H1 (cell line): ENCODE measurements around the gene TRPM6. TPM values are rescaled to one million over a fixed set of nuclear protein-coding genes. Genes with fewer than 3 reads are reported as not detected.

Experiments
- CTCF ChIA-PET: fragments of 300-600 bp; sonication (Branson Sonifier 250); formaldehyde crosslinking; loops from one replicate; lab custom pipeline; 2021; ENCODE audit not compliant: partially characterized antibody; lab: Charles Lee
- POLR2A ChIA-PET: fragments of 300-600 bp; sonication (Branson Sonifier 250); formaldehyde crosslinking; loops from one replicate; lab custom pipeline; 2021; ENCODE audit warnings: inconsistent platforms; ENCODE audit not compliant: partially characterized antibody; lab: Charles Lee
- DNase-seq, 2 experiments: peaks; one replicate each; pipeline versions ENCODE4 v3.0.0 to v3.0.0-alpha.2; 2010 to 2022; ENCODE audit warnings: low spot score in 2 of 2, low read depth in 1 of 2, mixed read lengths in 1 of 2
- FAIRE-seq: peaks from 2 replicates; lab custom pipeline; 2011; peaks lifted over from hg19 to GRCh38; lab: Jason Lieb, UNC
- H2AFZ ChIP-seq: 2 replicates; pipeline ENCODE4 v1.8.1; 2012; ENCODE audit warnings: low read length, inconsistent platforms
- H2AK5ac ChIP-seq: 2 replicates; pipeline ENCODE4 v1.6.1; 2013; ENCODE audit warnings: low read depth, low read length
- H2BK120ac ChIP-seq: replicated peaks from 2 replicates; pipeline ENCODE3; 2013; ENCODE audit warnings: low read depth, low read length, inconsistent platforms
- H2BK12ac ChIP-seq: 2 replicates; pipeline ENCODE4 v1.6.1; 2013; ENCODE audit warnings: low read depth, low read length
- H2BK15ac ChIP-seq: 2 replicates; pipeline ENCODE4 v1.6.1; 2013; ENCODE audit warnings: low read length
- H2BK20ac ChIP-seq: 2 replicates; pipeline ENCODE4 v1.6.1; 2013; ENCODE audit warnings: low read length
- H2BK5ac ChIP-seq: 2 replicates; pipeline ENCODE4 v1.6.1; 2013; ENCODE audit warnings: low read depth, low read length
- H3K14ac ChIP-seq: 2 replicates; pipeline ENCODE4 v1.6.1; 2013; ENCODE audit warnings: inconsistent platforms; ENCODE audit not compliant: insufficient read length
- H3K18ac ChIP-seq: 2 replicates; pipeline ENCODE4 v1.6.1; 2013; ENCODE audit warnings: low read length; ENCODE audit errors: extremely low read depth
- H3K23ac ChIP-seq: 2 replicates; pipeline ENCODE4 v1.6.1; 2013; ENCODE audit warnings: inconsistent platforms; ENCODE audit not compliant: insufficient read length
- H3K23me2 ChIP-seq: 2 replicates; pipeline ENCODE4 v1.6.1; 2013; ENCODE audit warnings: low read depth, low read length
- H3K27ac ChIP-seq: 2 replicates; pipeline ENCODE4 v1.6.1; 2011; ENCODE audit warnings: low read depth, low read length, inconsistent platforms
- H3K27me3 ChIP-seq, 4 experiments: replicated peaks in 1 of 4; 1 replicate in 1 of 4; 2 replicates in 3 of 4; pipeline versions ENCODE4 v1.6.1 to v1.8.1; 2011 to 2013; ENCODE audit warnings: low read length in 3 of 4, mild to moderate bottlenecking in 3 of 4, inconsistent platforms in 2 of 4, mixed read lengths in 2 of 4, moderate library complexity in 1 of 4; ENCODE audit not compliant: control insufficient read depth in 3 of 4, insufficient read depth in 3 of 4; ENCODE audit errors: extremely low read depth in 1 of 4
- H3K36me3 ChIP-seq, 4 experiments: 2 replicates each; pipeline versions ENCODE4 v1.6.1 to v1.8.1; 2011 to 2013; ENCODE audit warnings: mild to moderate bottlenecking in 4 of 4, low read length in 3 of 4, moderate library complexity in 2 of 4, control low read depth in 1 of 4, inconsistent platforms in 1 of 4; ENCODE audit not compliant: insufficient read depth in 4 of 4, control insufficient read depth in 2 of 4
- H3K4ac ChIP-seq: replicated peaks from 2 replicates; pipeline ENCODE3; 2013; ENCODE audit warnings: low read length, low read depth, mixed read lengths, inconsistent platforms; ENCODE audit not compliant: insufficient read length
- H3K4me1 ChIP-seq, 4 experiments: replicated peaks in 1 of 4; 1 replicate in 1 of 4; 2 replicates in 3 of 4; pipeline versions ENCODE4 v1.6.1 to v1.8.1; 2011 to 2013; ENCODE audit warnings: low read length in 3 of 4, inconsistent platforms in 2 of 4, mixed read lengths in 1 of 4; ENCODE audit not compliant: insufficient read depth in 4 of 4, control insufficient read depth in 3 of 4
- H3K4me2 ChIP-seq, 2 experiments: 2 replicates each; pipeline versions ENCODE4 v1.6.1 to v1.8.1; 2011 to 2013; ENCODE audit warnings: low read depth in 2 of 2, low read length in 2 of 2, control low read depth in 1 of 2, inconsistent platforms in 1 of 2, mild to moderate bottlenecking in 1 of 2; ENCODE audit not compliant: insufficient read depth in 1 of 2
- H3K4me3 ChIP-seq, 4 experiments: fragments of 200-600, 300-600 bp in 1 of 4; sonication (generic), shearing (Covaris generic), sonication (Bioruptor Twin) in 1 of 4; 2 replicates each; pipeline versions ENCODE4 v1.5.1 to v1.8.1; 2011 to 2016; ENCODE audit warnings: low read length in 4 of 4, low read depth in 3 of 4, control low read depth in 2 of 4, inconsistent platforms in 2 of 4, mild to moderate bottlenecking in 2 of 4, mixed read lengths in 1 of 4, moderate library complexity in 1 of 4; ENCODE audit not compliant: insufficient read depth in 2 of 4; ENCODE audit errors: extremely low read depth in 1 of 4
- H3K56ac ChIP-seq: replicated peaks from 2 replicates; pipeline ENCODE3; 2013; ENCODE audit warnings: low read depth, mild to moderate bottlenecking, mixed read lengths, low read length, inconsistent platforms; ENCODE audit not compliant: insufficient read length
- H3K79me1 ChIP-seq: 2 replicates; pipeline ENCODE4 v1.6.1; 2013; ENCODE audit warnings: low read depth, low read length, control low read depth
- H3K79me2 ChIP-seq, 2 experiments: 2 replicates each; pipeline versions ENCODE4 v1.6.1 to v1.8.1; 2012 to 2013; ENCODE audit warnings: low read length in 2 of 2, mild to moderate bottlenecking in 2 of 2, inconsistent platforms in 1 of 2; ENCODE audit not compliant: insufficient read depth in 2 of 2, control insufficient read depth in 1 of 2
- H3K9ac ChIP-seq, 4 experiments: replicated peaks in 1 of 4; 1 replicate in 1 of 4; 2 replicates in 3 of 4; pipeline versions ENCODE4 v1.6.1 to v1.8.1; 2011 to 2013; ENCODE audit warnings: low read depth in 3 of 4, low read length in 3 of 4, control low read depth in 2 of 4, mild to moderate bottlenecking in 2 of 4, moderate library complexity in 2 of 4, inconsistent platforms in 1 of 4; ENCODE audit errors: extremely low read depth in 1 of 4
- H3K9me3 ChIP-seq, 2 experiments: 2 replicates each; pipeline versions ENCODE4 v1.6.1 to v1.8.1; 2012 to 2013; ENCODE audit warnings: mild to moderate bottlenecking in 2 of 2, moderate library complexity in 2 of 2, control low read depth in 1 of 2, inconsistent platforms in 1 of 2, low read depth in 1 of 2, low read length in 1 of 2, mixed read lengths in 1 of 2; ENCODE audit not compliant: insufficient read depth in 2 of 2
- H4K20me1 ChIP-seq, 2 experiments: replicated peaks in 1 of 2; 2 replicates each; pipeline versions ENCODE3 to v1.8.1; 2011 to 2013; ENCODE audit warnings: inconsistent platforms in 2 of 2, low read length in 2 of 2, mild to moderate bottlenecking in 1 of 2; ENCODE audit not compliant: insufficient read depth in 2 of 2, control insufficient read depth in 1 of 2
- H4K5ac ChIP-seq: 2 replicates; pipeline ENCODE4 v1.6.1; 2013; ENCODE audit warnings: low read length, low read depth, mixed read lengths, inconsistent platforms; ENCODE audit not compliant: insufficient read length
- H4K8ac ChIP-seq: 2 replicates; pipeline ENCODE4 v1.8.0; 2013; ENCODE audit warnings: mild to moderate bottlenecking, moderate library complexity, low read length, inconsistent platforms; ENCODE audit not compliant: insufficient read depth; ENCODE audit errors: extremely low read depth
- H4K91ac ChIP-seq: replicated peaks from 2 replicates; pipeline ENCODE3; 2013; ENCODE audit warnings: low read length, mixed read lengths, inconsistent platforms; ENCODE audit not compliant: insufficient read length
- ASH2L ChIP-seq: fragments of 200-600, 300-600 bp; sonication (generic); IDR thresholded peaks from one replicate; pipeline ENCODE4 v1.7.1; 2017; ENCODE audit warnings: low read length
- JUN ChIP-seq: IDR thresholded peaks from 2 replicates; pipeline ENCODE4 v1.6.1; 2011; ENCODE audit warnings: low read depth, mild to moderate bottlenecking, improper control_type of control experiment, low read length
- KDM1A ChIP-seq: fragments of 200-600, 300-600 bp; sonication (generic); IDR thresholded peaks from 2 replicates; pipeline ENCODE4 v1.7.1; 2016; ENCODE audit warnings: mild to moderate bottlenecking, low read length, borderline replicate concordance
- KDM4A ChIP-seq: IDR thresholded peaks from one replicate; pipeline ENCODE4 v1.7.1; 2012; ENCODE audit warnings: low read depth, mild to moderate bottlenecking, moderate library complexity, low read length, inconsistent platforms; ENCODE audit not compliant: severe bottlenecking
- POU5F1 ChIP-seq: IDR thresholded peaks from 2 replicates; pipeline ENCODE4 v1.6.1; 2011; ENCODE audit warnings: low read depth, mild to moderate bottlenecking, low read length, moderate library complexity
- RAD21 ChIP-seq, 2 experiments: IDR thresholded peaks in 1 of 2; conservative IDR thresholded peaks in 1 of 2; 2 replicates each; pipeline ENCODE4 v1.6.1; 2011; ENCODE audit warnings: low read depth in 2 of 2, low read length in 2 of 2, improper control_type of control experiment in 1 of 2, inconsistent platforms in 1 of 2, mild to moderate bottlenecking in 1 of 2, moderate library complexity in 1 of 2
- RNF2 ChIP-seq: fragments of 200-900, 300-1000 bp; sonication (generic); IDR thresholded peaks from 2 replicates; pipeline ENCODE4 v1.7.1; 2016; ENCODE audit warnings: borderline replicate concordance, low read depth, mild to moderate bottlenecking, antibody characterized with exemption, low read length; ENCODE audit not compliant: poor library complexity, severe bottlenecking; ENCODE audit errors: missing control alignments
- SIN3A ChIP-seq, 2 experiments: IDR thresholded peaks in 1 of 2; conservative IDR thresholded peaks in 1 of 2; 2 replicates each; pipeline ENCODE4 v1.6.1; 2011 to 2012; ENCODE audit warnings: low read length in 2 of 2, improper control_type of control experiment in 1 of 2, low read depth in 1 of 2, mild to moderate bottlenecking in 1 of 2
- SIX5 ChIP-seq: IDR thresholded peaks from 2 replicates; pipeline ENCODE4 v1.6.1; 2011; ENCODE audit warnings: mild to moderate bottlenecking, low read depth, low read length
- USF2 ChIP-seq: IDR thresholded peaks from 2 replicates; pipeline ENCODE4 v1.6.1; 2011; ENCODE audit warnings: low read length, improper control_type of control experiment
- ZNF274 ChIP-seq: IDR thresholded peaks from 2 replicates; pipeline ENCODE4 v1.7.0; 2012; ENCODE audit warnings: low read length, borderline replicate concordance; ENCODE audit errors: extremely low read depth
- WGBS, 2 experiments: shearing (Covaris generic) in 1 of 2; methylation state at CpG; one replicate each; pipeline versions ENCODE4 v1.1.6 to v1.1.7; 2013 to 2015; ENCODE audit warnings: low lambda C conversion rate in 2 of 2, mixed read lengths in 2 of 2, inconsistent platforms in 1 of 2, low coverage in 1 of 2, missing lambda C conversion rate in 1 of 2; ENCODE audit not compliant: insufficient replicate concordance in 2 of 2, insufficient coverage in 1 of 2, insufficient read length in 1 of 2; ENCODE audit errors: extremely low coverage in 1 of 2, missing lambda C conversion rate in 1 of 2; 5-methylcytosine and 5-hydroxymethylcytosine counted together
- polyA plus RNA-seq, 7 experiments: library from polyadenylated mRNA; depleted of rRNA in 3 of 7; stranded (reverse) in 5 of 7; unstranded in 2 of 7; fragments of >200 nt in 5 of 7; fragments of 200-250 nt in 2 of 7; gene quantifications; 1 replicate in 5 of 7; 2 replicates in 1 of 7; 4 replicates in 1 of 7; pipeline versions ENCODE4 v1.2.1 to v1.2.3, GENCODE V29; 2011 to 2013; ENCODE audit warnings: missing spikeins in 2 of 7, mixed read lengths in 2 of 7
- total RNA-seq: library from RNA; stranded (reverse); fragmentation: NEBNext Ultra II Directional; extraction: Animal tissue kit (Norgen Biotek cat#: 25700); gene quantifications from 2 replicates; pipeline ENCODE4 v1.2.1, GENCODE V29; 2021

Gene TRPM6
- total and polyA plus RNA-seq, 2 of the 8 experiments (the other 6 are each of a cell fraction or from before 2014, with no cell fraction given) = 0.45 to 1.5 TPM

- no peak overlapping the region for H4K5ac ChIP-seq
- no peaks in the 10 kb centered on the region for H3K36me3 ChIP-seq
- no peak overlapping the region for H3K4me2 ChIP-seq
- no peak overlapping the region for H3K18ac ChIP-seq
- ChIA-PET CTCF (no interaction called here), POLR2A (no interaction called here)
- FAIRE-seq = no peak
- no peaks in the 10 kb centered on the region for H3K79me1 ChIP-seq
- no peak overlapping the region for H3K9ac ChIP-seq
- no peak overlapping the region for H2AK5ac ChIP-seq
- H2BK15ac ChIP-seq = no peak overlapping the region
- H3K23ac ChIP-seq = no peak overlapping the region
- no peak overlapping the region for H3K4me3 ChIP-seq
- no peak for TF ChIP-seq KDM4A
- no peak for TF ChIP-seq SIX5
- TF ChIP-seq POU5F1 = no peak
- TF ChIP-seq SIN3A (conservative IDR thresholded peaks at IDR 0.05 in 1 of 2, IDR thresholded peaks at IDR 0.05 in 1 of 2; ENCODE audit: low read depth in 1 of 2, low read length in 2 of 2) = no peak
- TF ChIP-seq RNF2 = no peak
- no peak for TF ChIP-seq ASH2L
- no peak for TF ChIP-seq KDM1A
- TF ChIP-seq ZNF274 = no peak
- TF ChIP-seq JUN = no peak
- no peak for TF ChIP-seq RAD21 (IDR thresholded peaks at IDR 0.05 in 1 of 2, conservative IDR thresholded peaks at IDR 0.05 in 1 of 2; ENCODE audit: low read depth in 2 of 2, low read length in 2 of 2)
- no peak for TF ChIP-seq USF2
- H2BK5ac ChIP-seq = no peak overlapping the region
- H3K9me3 ChIP-seq = no peaks in the 10 kb centered on the region
- no peak overlapping the region for H3K14ac ChIP-seq
- no peak overlapping the region for H2BK120ac ChIP-seq
- no peaks in the 10 kb centered on the region for H3K27me3 ChIP-seq
- H3K56ac ChIP-seq = no peak overlapping the region
- no peaks in the 10 kb centered on the region for H3K4me1 ChIP-seq
- WGBS, 2 experiments = 98% methylated on average over 3 of the region's 3 CpGs; no CpG with 5 or more reads in 1 of the 2 experiments
- H3K4ac ChIP-seq = no peak overlapping the region
- no peak overlapping the region for H4K91ac ChIP-seq
- no peaks in the 10 kb centered on the region for H3K79me2 ChIP-seq
- no peak overlapping the region for H2BK20ac ChIP-seq
- no peak overlapping the region for H2AFZ ChIP-seq
- DNase-seq = no peak
- no peak overlapping the region for H3K27ac ChIP-seq
- no peaks in the 10 kb centered on the region for H4K20me1 ChIP-seq
- no peak overlapping the region for H2BK12ac ChIP-seq
- no peak overlapping the region for H4K8ac ChIP-seq
- no peaks in the 10 kb centered on the region for H3K23me2 ChIP-seq
These were observed 19.4 kb upstream of the TRPM6 start for GRCh38 chr9:74907085-74907484.
